D721Med (cell line): ENCODE measurements around the gene DUS1L.

Experiments
- DNase-seq: peaks from one replicate; pipeline ENCODE4 v3.0.0; 2011; ENCODE audit warnings: low spot score; ENCODE audit not compliant: insufficient read length
- FAIRE-seq: peaks from 2 replicates; lab custom pipeline; 2011; peaks lifted over from hg19 to GRCh38; lab: Jason Lieb, UNC
- TF ChIP-seq, protein P1 (sequence below): IDR thresholded peaks from 2 replicates; pipeline ENCODE4 v1.5.1; 2012; ENCODE audit warnings: mild to moderate bottlenecking, control low read depth; ENCODE audit not compliant: insufficient read depth; ENCODE audit errors: missing control alignments

DUS1L gene

DNA sequence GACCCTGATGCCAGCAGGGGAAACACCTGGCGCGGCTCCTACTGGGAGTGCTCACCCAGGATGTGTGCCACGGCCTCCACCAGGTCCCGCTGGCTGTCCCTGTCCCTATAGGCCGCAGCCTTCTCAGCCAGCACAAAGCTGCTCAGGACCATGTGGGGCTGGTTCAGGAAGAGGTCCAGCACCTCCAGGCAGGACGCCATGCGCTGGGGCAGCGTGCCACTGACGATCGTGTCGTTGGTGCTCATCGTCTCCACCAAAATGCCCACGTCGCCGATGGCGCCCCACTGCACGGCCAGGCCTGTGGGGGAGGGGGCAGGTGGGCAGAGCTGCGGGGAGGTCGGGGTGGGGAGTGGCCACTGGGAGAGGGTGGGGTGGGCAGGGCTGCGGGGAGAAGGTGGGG, 15.9 kb upstream of the DUS1L start:
- FAIRE-seq (no peak), DNase-seq (no peak)
- TF ChIP-seq, protein P1, sequence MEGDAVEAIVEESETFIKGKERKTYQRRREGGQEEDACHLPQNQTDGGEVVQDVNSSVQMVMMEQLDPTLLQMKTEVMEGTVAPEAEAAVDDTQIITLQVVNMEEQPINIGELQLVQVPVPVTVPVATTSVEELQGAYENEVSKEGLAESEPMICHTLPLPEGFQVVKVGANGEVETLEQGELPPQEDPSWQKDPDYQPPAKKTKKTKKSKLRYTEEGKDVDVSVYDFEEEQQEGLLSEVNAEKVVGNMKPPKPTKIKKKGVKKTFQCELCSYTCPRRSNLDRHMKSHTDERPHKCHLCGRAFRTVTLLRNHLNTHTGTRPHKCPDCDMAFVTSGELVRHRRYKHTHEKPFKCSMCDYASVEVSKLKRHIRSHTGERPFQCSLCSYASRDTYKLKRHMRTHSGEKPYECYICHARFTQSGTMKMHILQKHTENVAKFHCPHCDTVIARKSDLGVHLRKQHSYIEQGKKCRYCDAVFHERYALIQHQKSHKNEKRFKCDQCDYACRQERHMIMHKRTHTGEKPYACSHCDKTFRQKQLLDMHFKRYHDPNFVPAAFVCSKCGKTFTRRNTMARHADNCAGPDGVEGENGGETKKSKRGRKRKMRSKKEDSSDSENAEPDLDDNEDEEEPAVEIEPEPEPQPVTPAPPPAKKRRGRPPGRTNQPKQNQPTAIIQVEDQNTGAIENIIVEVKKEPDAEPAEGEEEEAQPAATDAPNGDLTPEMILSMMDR, result no peak

GRCh38 chr17:82080789-82081464, 15.3 kb upstream of the DUS1L start:
- DNase-seq, result no peak
- FAIRE-seq, result no peak
- TF ChIP-seq, protein P1, result no peak

DNA sequence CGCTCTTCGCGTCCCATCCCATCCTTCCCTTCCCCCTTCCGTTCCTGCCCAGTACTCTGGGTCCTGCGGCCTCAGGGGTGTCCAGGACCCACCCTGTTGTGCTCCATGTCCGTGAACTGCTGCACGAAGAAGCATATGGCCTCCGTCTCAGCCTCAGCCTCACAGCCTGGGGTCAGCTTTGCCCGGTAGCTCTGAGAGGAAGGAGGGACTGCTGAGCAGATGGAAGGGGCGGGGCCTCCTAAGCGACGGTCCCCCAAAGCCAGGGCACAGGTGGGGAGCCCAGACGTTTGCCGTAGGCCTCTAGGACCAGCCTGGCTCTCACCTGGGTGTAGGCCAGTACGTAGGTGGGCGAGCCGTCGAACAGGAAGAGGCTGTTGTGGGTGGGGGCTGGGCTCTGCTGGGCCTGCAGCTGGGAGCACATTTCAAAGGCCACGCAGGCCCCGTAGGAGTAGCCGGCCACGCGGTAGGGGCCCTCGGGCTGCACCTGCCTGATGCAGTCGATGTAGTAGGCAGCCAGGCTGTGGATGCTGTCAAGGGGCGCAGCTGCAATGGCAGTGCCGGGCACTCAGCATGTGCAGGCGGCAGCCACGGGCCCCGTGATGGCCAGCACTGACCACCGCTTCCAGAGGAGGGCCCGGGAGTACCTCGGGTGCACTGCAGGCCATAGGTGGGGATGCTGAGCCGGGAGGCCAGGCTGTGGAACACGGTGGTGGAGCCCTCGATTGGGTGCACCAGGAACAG, 14.6 kb upstream of the DUS1L start:
- no peak for FAIRE-seq
- TF ChIP-seq, protein P1, result no peak
- no peak for DNase-seq

- no peak for DNase-seq
- TF ChIP-seq, protein P1, result no peak
- no peak for FAIRE-seq
Measured at GRCh38 chr17:82079001-82079677, 13.5 kb upstream of the DUS1L start.

DNA sequence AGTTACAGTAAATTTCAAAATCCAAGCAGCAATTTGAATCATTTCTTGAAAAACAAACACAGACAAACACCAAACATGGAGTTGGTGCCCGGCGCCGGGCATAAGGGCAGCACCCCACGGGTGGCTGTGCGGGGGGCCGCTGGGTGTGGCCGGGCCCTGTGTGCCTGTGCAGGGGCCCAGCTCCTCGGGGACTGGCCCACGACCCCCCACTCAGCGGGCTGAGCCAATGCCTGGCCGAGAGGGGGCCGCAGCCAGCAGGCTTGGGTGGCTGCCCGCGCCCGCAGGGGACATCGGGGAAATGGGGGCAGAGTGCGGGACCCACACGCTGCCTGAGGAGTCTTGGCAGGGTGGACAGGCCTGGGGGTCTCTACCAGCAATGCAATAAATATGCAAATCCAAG, 12.8 kb upstream of the DUS1L start:
- DNase-seq, result no peak
- FAIRE-seq, result no peak
- TF ChIP-seq, protein P1, result no peak

- TF ChIP-seq, protein P1, result no peak
- DNase-seq (no peak), FAIRE-seq (no peak)
Measured at GRCh38 chr17:82077617-82078358, 12.2 kb upstream of the DUS1L start.
